ENCODE results near the gene SLC17A3. TPM values are rescaled to one million over a fixed set of nuclear protein-coding genes. Genes with fewer than 3 reads are reported as not detected.

Gene SLC17A3
- total RNA-seq, 2 experiments from 2014 or later, result 0.43 TPM; not detected in 1

GRCh38 chr6:25886066-25886465, 12.0 kb upstream of the SLC17A3 start:
- intact Hi-C loops (cut with micrococcal nuclease), result no loop called here
- Mint-ChIP-seq H3K27ac (no peak overlapping the region), H3K36me3 (no peaks in the 10 kb centered on the region), H3K4me1 (ENCODE audit: low read depth) (peaks cover 2% of the 10 kb centered on the region), H3K27me3 (no peaks in the 10 kb centered on the region), H3K4me3 (no peak overlapping the region), H3K9me3 (no peaks in the 10 kb centered on the region)
- no peak for DNase-seq
- POLR2A ChIA-PET, result no interaction called here
- CTCF ChIA-PET, result interaction anchor here (0.6 to 1.5 kb wide), 2 partner anchors 166 to 168 kb away, joined by 3 to 4 read pairs; no protein-coding TSS in a partner anchor

DNA sequence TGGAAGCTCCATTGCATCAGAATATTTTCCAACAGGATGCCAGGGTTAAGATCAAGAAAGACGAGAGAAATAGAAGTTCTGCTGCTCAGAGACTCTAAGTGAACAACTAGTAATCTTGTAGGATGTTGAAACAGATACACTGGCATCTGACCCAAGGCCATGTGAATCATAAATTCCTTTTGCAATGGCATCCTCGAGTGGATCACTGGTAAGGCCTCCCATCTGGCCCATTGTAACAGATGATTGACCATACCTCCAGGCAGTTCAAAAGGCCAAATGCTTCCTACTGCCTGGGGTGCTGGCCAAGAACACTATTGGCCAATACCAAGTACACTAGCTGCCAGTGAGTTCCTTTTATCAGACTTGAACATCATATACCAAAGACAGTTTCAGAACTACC, 9.9 kb upstream of the SLC17A3 start:
- POLR2A ChIA-PET, result no interaction called here

DNA sequence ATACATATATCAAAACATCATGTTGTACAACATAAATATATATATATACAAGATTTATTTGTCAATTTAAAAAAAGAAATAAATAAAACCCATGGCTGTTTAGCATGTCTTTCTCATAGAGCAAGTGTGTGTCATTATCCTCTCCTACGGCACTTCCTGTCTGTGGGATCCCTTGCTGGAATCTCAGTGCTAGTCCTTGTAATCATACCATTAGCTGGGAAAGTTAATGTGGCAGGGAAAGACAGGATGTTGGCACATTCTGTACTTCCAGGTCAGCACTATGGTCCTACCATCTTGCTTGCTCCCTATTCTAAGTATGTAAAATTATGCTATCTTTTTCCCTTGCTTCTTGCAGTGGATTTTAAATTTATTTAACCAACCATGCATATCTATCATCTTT, 9.5 kb upstream of the SLC17A3 start:
- peaks cover 2% of the 10 kb centered on the region for H3K4me1 Mint-ChIP-seq (ENCODE audit: low read depth)
- H3K27me3 Mint-ChIP-seq, result peaks cover 4% of the 10 kb centered on the region
- intact Hi-C loops (cut with micrococcal nuclease), result no loop called here
- H3K36me3 Mint-ChIP-seq, result no peaks in the 10 kb centered on the region
- POLR2A ChIA-PET, result no interaction called here
- no peak for DNase-seq
- no peak overlapping the region for H3K4me3 Mint-ChIP-seq
- CTCF ChIA-PET, result no interaction called here
- no peak overlapping the region for H3K27ac Mint-ChIP-seq
- H3K9me3 Mint-ChIP-seq, result no peaks in the 10 kb centered on the region

More for the DNA sequence above, 9.9 kb upstream of the SLC17A3 start:
- H3K4me1 Mint-ChIP-seq (ENCODE audit: low read depth), result peaks cover 2% of the 10 kb centered on the region
- H3K36me3 Mint-ChIP-seq, result no peaks in the 10 kb centered on the region
- H3K9me3 Mint-ChIP-seq, result no peaks in the 10 kb centered on the region
- DNase-seq, result no peak
- no peak overlapping the region for H3K27ac Mint-ChIP-seq
- intact Hi-C loops (cut with micrococcal nuclease), result no loop called here
- CTCF ChIA-PET, result no interaction called here
- no peak overlapping the region for H3K4me3 Mint-ChIP-seq
- H3K27me3 Mint-ChIP-seq, result no peaks in the 10 kb centered on the region

GRCh38 chr6:25882051-25882496, 8.0 kb upstream of the SLC17A3 start:
- Mint-ChIP-seq H3K27me3 (peaks cover 6% of the 10 kb centered on the region), H3K4me3 (peak overlapping the region; percentile 75), H3K4me1 (ENCODE audit: low read depth) (peaks cover 2% of the 10 kb centered on the region), H3K9me3 (no peaks in the 10 kb centered on the region), H3K36me3 (no peaks in the 10 kb centered on the region), H3K27ac (no peak overlapping the region)
- intact Hi-C loops (cut with micrococcal nuclease), result no loop called here
- ChIA-PET CTCF (interaction anchor here (0.6 to 1.5 kb wide), 16 partner anchors 10 to 658 kb away, joined by 3 to 10 read pairs (median 4); partner anchors contain the start of gene SLC17A1), POLR2A (no interaction called here)
- peak; percentile 53 for DNase-seq

- intact Hi-C loops (cut with micrococcal nuclease), result no loop called here
- H3K4me3 Mint-ChIP-seq, result no peak overlapping the region
- CTCF ChIA-PET, result no interaction called here
Measured at GRCh38 chr6:25880601-25881000, 6.6 kb upstream of the SLC17A3 start.

DNA sequence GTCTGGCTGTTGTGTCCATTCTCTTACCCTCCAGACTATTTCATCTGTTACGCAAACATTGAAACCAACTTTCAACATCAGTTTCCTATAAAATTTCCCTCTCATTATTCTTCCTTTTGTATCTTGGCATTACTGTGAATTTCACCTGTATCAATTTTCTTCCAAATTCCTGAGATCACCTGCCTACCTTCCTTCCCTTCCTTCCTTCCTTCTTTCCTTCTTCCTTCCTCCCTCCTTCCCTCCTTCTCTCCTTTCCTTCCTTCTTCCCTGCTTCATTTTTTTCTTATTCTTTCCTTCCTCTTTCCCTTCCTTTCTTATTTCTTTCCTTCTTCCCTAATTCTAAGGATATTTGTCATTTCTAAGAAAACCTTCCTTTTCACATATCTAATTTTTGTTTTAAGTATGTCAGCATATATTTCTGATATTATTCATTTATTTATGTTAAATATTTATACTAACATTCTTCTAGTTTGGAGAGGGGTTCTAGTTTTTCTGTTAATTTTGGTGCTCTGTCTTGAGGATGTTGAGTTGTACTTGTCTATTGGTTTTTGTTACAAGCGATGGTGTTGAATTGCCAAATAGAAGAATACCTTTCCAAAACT, 4.8 kb upstream of the SLC17A3 start:
- Mint-ChIP-seq H3K4me3 (no peak overlapping the region), H3K9me3 (no peaks in the 10 kb centered on the region), H3K27ac (no peak overlapping the region), H3K27me3 (peaks cover 6% of the 10 kb centered on the region), H3K36me3 (no peaks in the 10 kb centered on the region), H3K4me1 (ENCODE audit: low read depth) (peaks cover 16% of the 10 kb centered on the region)
- DNase-seq, result no peak
- ChIA-PET POLR2A (no interaction called here), CTCF (no interaction called here)
- intact Hi-C loops (cut with micrococcal nuclease), result loop anchor here (5.0 kb wide), 1 partner anchor 37 kb away; no protein-coding TSS in a partner anchor

More at GRCh38 chr6:25880601-25881000, 6.6 kb upstream of the SLC17A3 start:
- POLR2A ChIA-PET, result no interaction called here
- peaks cover 7% of the 10 kb centered on the region for H3K4me1 Mint-ChIP-seq (ENCODE audit: low read depth)
- H3K27me3 Mint-ChIP-seq, result peaks cover 6% of the 10 kb centered on the region
- H3K36me3 Mint-ChIP-seq, result no peaks in the 10 kb centered on the region
- DNase-seq, result no peak
- no peaks in the 10 kb centered on the region for H3K9me3 Mint-ChIP-seq
- H3K27ac Mint-ChIP-seq, result no peak overlapping the region

DNA sequence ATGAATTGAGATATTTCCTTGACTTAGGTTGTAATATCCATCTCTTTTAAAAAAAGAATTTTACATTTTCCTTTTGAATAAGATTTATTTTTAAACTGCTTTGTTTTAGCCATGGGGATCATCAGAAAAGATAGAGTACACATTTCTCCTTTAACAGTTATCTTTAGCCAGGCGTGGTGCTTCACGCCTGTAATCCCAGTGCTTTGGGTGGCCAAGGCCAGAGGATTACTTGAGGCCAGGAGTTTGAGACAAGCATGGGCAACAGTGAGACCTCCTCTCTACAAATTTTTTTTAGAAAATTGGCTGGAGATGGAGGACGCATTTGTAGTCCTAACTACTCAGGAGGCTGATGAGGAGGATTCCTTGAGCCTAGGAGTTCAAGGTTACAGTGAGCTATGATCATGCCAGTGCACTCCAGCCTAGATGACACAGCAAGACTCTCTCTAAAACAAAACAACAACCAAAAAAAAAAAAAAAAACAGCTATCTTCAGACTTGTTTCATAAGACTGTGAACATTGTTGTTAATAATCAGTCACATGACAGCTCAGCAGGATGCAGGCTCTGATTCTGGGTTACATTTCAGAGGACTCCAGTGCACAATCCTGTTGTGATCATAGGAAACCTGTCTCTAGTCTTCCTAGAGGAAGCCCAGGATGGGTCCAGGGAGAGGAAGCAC, 2.0 kb upstream of the SLC17A3 start:
- intact Hi-C loops (cut with micrococcal nuclease), result loop anchor here (5.0 kb wide), 1 partner anchor 34 kb away; no protein-coding TSS in a partner anchor
- DNase-seq, result no peak
- H3K27me3 Mint-ChIP-seq, result peaks cover 6% of the 10 kb centered on the region
- POLR2A ChIA-PET, result no interaction called here
- no peak overlapping the region for H3K4me3 Mint-ChIP-seq
- CTCF ChIA-PET, result no interaction called here
- H3K36me3 Mint-ChIP-seq, result no peaks in the 10 kb centered on the region
- H3K9me3 Mint-ChIP-seq, result no peaks in the 10 kb centered on the region
- H3K4me1 Mint-ChIP-seq (ENCODE audit: low read depth), result peaks cover 28% of the 10 kb centered on the region
- H3K27ac Mint-ChIP-seq, result no peak overlapping the region

- Mint-ChIP-seq H3K9me3 (no peaks in the 10 kb centered on the region), H3K36me3 (no peaks in the 10 kb centered on the region), H3K27ac (no peak overlapping the region), H3K4me3 (no peak overlapping the region), H3K4me1 (ENCODE audit: low read depth) (peaks cover 28% of the 10 kb centered on the region), H3K27me3 (peaks cover 6% of the 10 kb centered on the region)
- no peak for DNase-seq
- CTCF ChIA-PET, result no interaction called here
- POLR2A ChIA-PET, result no interaction called here
- intact Hi-C loops (cut with micrococcal nuclease), result loop anchor here (5.0 kb wide), 1 partner anchor 33 kb away; no protein-coding TSS in a partner anchor
Measured at GRCh38 chr6:25875563-25875905, 1.5 kb upstream of the SLC17A3 start.

DNA sequence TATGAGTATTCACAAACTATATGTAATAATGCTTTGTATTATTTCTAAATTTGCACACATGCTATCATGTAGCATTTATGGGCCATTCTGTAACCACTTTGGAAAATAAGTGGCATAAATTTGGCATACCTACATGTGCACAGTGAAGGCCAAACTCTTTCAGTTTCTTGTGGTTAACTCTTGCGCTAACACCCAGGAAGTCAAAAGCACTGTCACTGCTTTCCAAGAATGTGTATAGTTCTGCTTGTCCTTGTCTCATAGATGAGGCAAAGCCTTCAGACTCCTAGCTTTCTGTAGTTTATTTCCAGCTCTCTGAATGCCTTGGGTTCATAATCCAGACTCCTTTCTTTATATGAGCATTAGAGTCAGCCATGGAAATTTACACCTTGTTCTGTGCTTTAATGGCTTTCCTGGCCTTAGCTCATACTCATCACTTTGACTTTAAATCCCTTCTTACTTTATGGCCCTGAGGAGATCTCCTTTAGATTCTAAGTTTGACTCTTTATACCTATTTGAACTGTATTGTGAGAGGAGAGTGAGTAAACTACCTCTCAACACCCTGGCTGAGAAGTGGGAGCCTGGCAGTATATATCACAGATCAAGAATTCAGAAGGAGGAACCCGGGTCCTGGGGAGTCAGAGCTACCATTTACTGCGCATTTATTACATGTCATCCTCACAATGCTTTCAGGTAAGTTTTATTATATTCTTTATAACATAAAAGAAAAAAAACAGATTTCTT, 949 bp upstream of the SLC17A3 start:
- H3K4me1 Mint-ChIP-seq (ENCODE audit: low read depth), result peaks cover 28% of the 10 kb centered on the region
- DNase-seq, result no peak
- H3K27ac Mint-ChIP-seq, result no peak overlapping the region
- CTCF ChIA-PET, result interaction anchor here (1.5 kb wide), 1 partner anchor 117 kb away, joined by 3 read pairs; no protein-coding TSS in a partner anchor
- H3K4me3 Mint-ChIP-seq, result no peak overlapping the region
- H3K9me3 Mint-ChIP-seq, result no peaks in the 10 kb centered on the region
- H3K36me3 Mint-ChIP-seq, result no peaks in the 10 kb centered on the region
- H3K27me3 Mint-ChIP-seq, result peaks cover 6% of the 10 kb centered on the region
- intact Hi-C loops (cut with micrococcal nuclease), result loop anchor here (5.0 kb wide), 1 partner anchor 33 kb away; no protein-coding TSS in a partner anchor
- POLR2A ChIA-PET, result no interaction called here

GRCh38 chr6:25872814-25873213, 1.2 kb downstream of the SLC17A3 start:
- no peak overlapping the region for H3K4me3 Mint-ChIP-seq
- H3K4me1 Mint-ChIP-seq (ENCODE audit: low read depth), result peaks cover 31% of the 10 kb centered on the region
- H3K9me3 Mint-ChIP-seq, result no peaks in the 10 kb centered on the region
- H3K36me3 Mint-ChIP-seq, result no peaks in the 10 kb centered on the region
- no peaks in the 10 kb centered on the region for H3K27me3 Mint-ChIP-seq
- no peak overlapping the region for H3K27ac Mint-ChIP-seq
- DNase-seq, result no peak
- intact Hi-C loops (cut with micrococcal nuclease), result no loop called here
- POLR2A ChIA-PET, result no interaction called here
- CTCF ChIA-PET, result interaction anchor here (0.6 to 1.3 kb wide), 2 partner anchors 9 to 25 kb away, joined by 3 to 6 read pairs; no protein-coding TSS in a partner anchor

DNA sequence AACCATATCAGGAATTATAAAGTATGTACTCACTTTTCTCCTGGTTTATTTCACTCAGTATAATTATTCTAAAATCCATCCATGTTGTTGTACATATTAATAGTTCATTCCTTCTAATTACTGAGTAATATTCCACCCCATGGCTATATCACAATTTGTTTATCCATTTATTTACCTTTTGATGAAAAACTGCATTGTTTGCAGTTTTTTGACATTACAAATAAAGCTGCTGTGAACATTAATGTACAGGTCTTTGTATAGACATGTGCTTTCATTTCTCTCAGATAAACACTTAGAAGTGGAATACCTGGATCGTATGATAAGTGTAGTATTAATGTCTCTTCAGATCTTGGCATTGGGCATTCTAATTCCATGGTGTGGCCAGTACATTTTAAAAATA, 4.2 kb downstream of the SLC17A3 start:
- Mint-ChIP-seq H3K27me3 (no peaks in the 10 kb centered on the region), H3K36me3 (no peaks in the 10 kb centered on the region), H3K27ac (no peak overlapping the region), H3K9me3 (no peaks in the 10 kb centered on the region), H3K4me1 (ENCODE audit: low read depth) (peaks cover 39% of the 10 kb centered on the region), H3K4me3 (no peak overlapping the region)
- intact Hi-C loops (cut with micrococcal nuclease), result loop anchor here (5.0 kb wide), 2 partner anchors 43 to 93 kb away; no protein-coding TSS in a partner anchor
- DNase-seq, result no peak
- ChIA-PET CTCF (interaction anchor here (2.2 kb wide), 1 partner anchor 12 kb away, joined by 6 read pairs; no protein-coding TSS in a partner anchor), POLR2A (no interaction called here)
